DND-41 (cell line): ENCODE measurements around the gene PLCB4.

ENCODE experiments used
- CTCF ChIP-seq: IDR thresholded peaks from 2 replicates; pipeline ENCODE4 v1.5.1; 2012; ENCODE audit warnings: borderline replicate concordance, low read length, moderate library complexity, mild to moderate bottlenecking; ENCODE audit not compliant: poor library complexity, severe bottlenecking; ENCODE audit errors: extremely low read depth
- EZH2 ChIP-seq: IDR thresholded peaks from 3 replicates; pipeline ENCODE4 v1.6.1; 2012; ENCODE audit warnings: borderline replicate concordance, low read depth, mild to moderate bottlenecking, moderate library complexity, low read length, inconsistent platforms; ENCODE audit not compliant: severe bottlenecking

GRCh38 chr20:9319687-9320384 lies 250.9 kb downstream of the PLCB4 start:
- TF ChIP-seq CTCF = no peak
- no peak for TF ChIP-seq EZH2
